Heart left ventricle (tissue), 13 donors: ENCODE data around the gene CCDC27.

Experiments
- POLR2A ChIP-seq, 2 donors: fragments of 450-650 bp; IDR thresholded peaks; one replicate each; pipeline ENCODE4 v1.6.1; 2017; ENCODE audit warnings: antibody characterized with exemption in 2 of 2, mild to moderate bottlenecking in 2 of 2, moderate library complexity in 2 of 2
- TF ChIP-seq, protein P1 (sequence below), 12 donors: fragments of 200-600 bp; sonication (generic) in 4 of 12; IDR thresholded peaks; one replicate each; pipeline versions ENCODE4 v1.5.0 to v1.8.0; 2018 to 2022; ENCODE audit warnings: antibody characterized with exemption in 12 of 12, mild to moderate bottlenecking in 5 of 12
- donor health status: ischemic (EF 13 %, LVEDD 7.1; RV severe dilation, severe dysfunction).
- donor health status: DM: no; HTN: yes; CAD: no.
- donor health status: DM: no; HTN: no; CAD: no.
- donor health status: ischemic (EF 25% LVEDD 6.9; RV normal size, moderate dysfunction).
- donor health status: ischemic (EF 25% LVEDD 5.7; RV mildly dilated, moderate dysfunction).
- donor health status: ischemic (EF 35%, LVEDD 5.7; RV mildly dilated, moderate dysfunction).
- donor health status: nonischemic (EF 11% LVEDD 7.7; RV severe dilation, severe dysfunction).
- donor health status: DM: yes; HTN: yes; CAD: no.
- donor health status: PGD.
- donor health status: ischemic (EF 29% LVEDD 5.4; RV normal size, mild dysfunction).
- donor health status: nonischemic (EF 23%, LVEDD 6.1; RV moderate dilation, normal function).

DNA sequence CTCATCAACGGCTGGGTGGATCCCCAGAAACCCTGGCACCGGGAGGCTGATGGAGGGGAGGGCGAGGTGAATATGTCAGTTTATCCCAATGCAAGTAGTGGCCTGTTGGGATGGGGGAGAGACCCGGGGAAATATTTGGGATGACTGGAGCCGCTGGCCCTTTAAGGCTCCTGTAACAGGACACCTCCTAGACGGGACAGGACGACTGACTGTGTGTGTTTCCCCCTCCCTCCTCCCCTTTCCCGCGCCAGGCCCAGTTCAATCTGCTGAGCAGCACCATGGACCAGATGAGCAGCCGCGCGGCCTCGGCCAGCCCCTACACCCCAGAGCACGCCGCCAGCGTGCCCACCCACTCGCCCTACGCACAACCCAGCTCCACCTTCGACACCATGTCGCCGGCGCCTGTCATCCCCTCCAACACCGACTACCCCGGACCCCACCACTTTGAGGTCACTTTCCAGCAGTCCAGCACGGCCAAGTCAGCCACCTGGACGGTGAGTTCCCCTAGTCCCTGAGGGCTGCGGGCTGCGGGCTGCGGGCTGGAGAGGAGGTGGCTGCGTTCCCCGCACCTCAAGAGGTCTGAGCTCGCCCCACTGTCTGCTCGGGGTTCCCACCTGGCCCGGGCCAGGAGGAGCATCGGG is 44.8 kb upstream of the CCDC27 start:
- TF ChIP-seq, protein P1, sequence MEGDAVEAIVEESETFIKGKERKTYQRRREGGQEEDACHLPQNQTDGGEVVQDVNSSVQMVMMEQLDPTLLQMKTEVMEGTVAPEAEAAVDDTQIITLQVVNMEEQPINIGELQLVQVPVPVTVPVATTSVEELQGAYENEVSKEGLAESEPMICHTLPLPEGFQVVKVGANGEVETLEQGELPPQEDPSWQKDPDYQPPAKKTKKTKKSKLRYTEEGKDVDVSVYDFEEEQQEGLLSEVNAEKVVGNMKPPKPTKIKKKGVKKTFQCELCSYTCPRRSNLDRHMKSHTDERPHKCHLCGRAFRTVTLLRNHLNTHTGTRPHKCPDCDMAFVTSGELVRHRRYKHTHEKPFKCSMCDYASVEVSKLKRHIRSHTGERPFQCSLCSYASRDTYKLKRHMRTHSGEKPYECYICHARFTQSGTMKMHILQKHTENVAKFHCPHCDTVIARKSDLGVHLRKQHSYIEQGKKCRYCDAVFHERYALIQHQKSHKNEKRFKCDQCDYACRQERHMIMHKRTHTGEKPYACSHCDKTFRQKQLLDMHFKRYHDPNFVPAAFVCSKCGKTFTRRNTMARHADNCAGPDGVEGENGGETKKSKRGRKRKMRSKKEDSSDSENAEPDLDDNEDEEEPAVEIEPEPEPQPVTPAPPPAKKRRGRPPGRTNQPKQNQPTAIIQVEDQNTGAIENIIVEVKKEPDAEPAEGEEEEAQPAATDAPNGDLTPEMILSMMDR (IDR thresholded peaks at IDR 0.05) = no peak
- no peak for TF ChIP-seq POLR2A (IDR thresholded peaks at IDR 0.05)
